Naive B cell (primary cell): ENCODE results near the gene CD40LG. TPM values are rescaled to one million over a fixed set of nuclear protein-coding genes. Genes with fewer than 3 reads are reported as not detected.

ENCODE experiments used
- ATAC-seq, 2 donors: fragments of 150-1000 bp; cut with Tn5 transposase; 2 replicates each; pipeline ENCODE4 v1.10.0; 2021; ENCODE audit warnings: low read depth in 2 of 2, mild to moderate bottlenecking in 2 of 2, moderate library complexity in 2 of 2
- DNase-seq: peaks from one replicate; pipeline ENCODE4 v3.0.0; 2022
- H3K27ac Mint-ChIP-seq, 6 donors: one replicate each; pipeline ENCODE4 v1.8.0; 2020 to 2022; ENCODE audit warnings: mild to moderate bottlenecking in 6 of 6, mixed read lengths in 6 of 6, moderate library complexity in 5 of 6, inconsistent platforms in 2 of 6
- H3K27me3 Mint-ChIP-seq, 3 donors: one replicate each; pipeline ENCODE4 v1.8.0; 2021 to 2022; ENCODE audit warnings: mixed read lengths in 3 of 3, mild to moderate bottlenecking in 1 of 3
- H3K36me3 Mint-ChIP-seq, 2 donors: one replicate each; pipeline ENCODE4 v1.8.0; 2020 to 2022; ENCODE audit warnings: mixed read lengths in 2 of 2, inconsistent platforms in 1 of 2, mild to moderate bottlenecking in 1 of 2
- H3K4me1 Mint-ChIP-seq, 3 donors: one replicate each; pipeline ENCODE4 v1.8.0; 2020 to 2022; ENCODE audit warnings: mixed read lengths in 3 of 3, inconsistent platforms in 1 of 3, mild to moderate bottlenecking in 1 of 3, moderate library complexity in 1 of 3
- H3K4me3 Mint-ChIP-seq, 8 donors: one replicate each; pipeline ENCODE4 v1.8.0; 2020 to 2022; ENCODE audit warnings: mild to moderate bottlenecking in 8 of 8, mixed read lengths in 8 of 8, moderate library complexity in 8 of 8, inconsistent platforms in 2 of 8
- H3K9me3 Mint-ChIP-seq, 7 donors: one replicate each; pipeline ENCODE4 v1.8.0; 2020 to 2022; ENCODE audit warnings: mixed read lengths in 7 of 7, mild to moderate bottlenecking in 5 of 7, inconsistent platforms in 2 of 7, moderate library complexity in 1 of 7
- polyA plus RNA-seq, 6 donors: library from polyadenylated mRNA; unstranded; fragments of 300-500 nt; fragmentation: Illumina TruSeq; gene quantifications; one replicate each; pipeline ENCODE4 v1.2.3, GENCODE V29; 2021; ENCODE audit warnings: low read depth in 6 of 6

CD40LG gene
- polyA plus RNA-seq, 6 donors from 2014 or later = 0.32 TPM; not detected in 5

DNA sequence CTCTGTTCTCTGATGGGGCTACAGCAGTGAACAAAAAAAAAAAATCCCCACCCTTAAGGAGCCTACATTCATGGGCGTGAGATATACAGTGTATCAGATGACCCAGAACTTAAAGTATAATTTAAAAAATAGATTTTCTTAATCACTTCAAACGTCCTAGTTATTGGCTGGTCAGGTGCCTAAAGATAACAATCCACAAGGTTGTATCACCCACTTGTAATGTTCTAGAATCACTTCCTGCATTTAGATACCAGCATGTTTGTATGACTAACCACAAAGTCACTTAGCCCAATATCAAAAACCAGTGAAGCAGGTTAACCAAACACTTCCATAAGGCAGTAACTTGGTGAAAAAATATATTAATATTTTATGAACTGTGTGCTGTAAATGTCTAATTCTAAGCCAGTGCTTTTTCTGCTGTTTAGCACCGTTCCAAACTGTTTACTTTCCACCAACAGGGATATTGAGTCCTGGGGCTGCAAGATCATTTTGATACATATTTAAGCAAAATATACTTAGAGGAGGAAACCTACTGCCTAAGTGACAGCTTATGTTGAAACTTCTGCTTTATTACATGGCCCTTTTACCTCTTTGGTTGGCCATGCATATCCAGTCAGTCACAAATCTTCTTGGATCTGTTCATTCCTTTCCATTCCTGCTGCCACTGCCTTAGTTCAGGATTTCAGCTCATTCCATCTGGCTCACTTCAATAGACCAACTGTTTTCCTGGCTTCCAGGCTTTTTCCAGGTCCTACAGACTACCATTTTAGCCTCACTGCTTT lies 43.3 kb downstream of the CD40LG start:
- DNase-seq = peak; percentile 47
- Mint-ChIP-seq H3K27me3 (no peaks in the 10 kb centered on the region), H3K36me3 (peaks cover 0 to 14% of the 10 kb centered on the region in 2 donors), H3K4me3 (no peak overlapping the region), H3K4me1 (peaks cover 14 to 19% (median 15%) of the 10 kb centered on the region in 3 donors), H3K9me3 (no peaks in the 10 kb centered on the region), H3K27ac (peak overlapping the region in 2 of 6 donors; percentile 58 to 66)
- ATAC-seq = peak; percentile 86 to 89

GRCh38 chrX:136692271-136692670 lies 44.3 kb downstream of the CD40LG start:
- no peak overlapping the region for H3K27ac Mint-ChIP-seq

DNA sequence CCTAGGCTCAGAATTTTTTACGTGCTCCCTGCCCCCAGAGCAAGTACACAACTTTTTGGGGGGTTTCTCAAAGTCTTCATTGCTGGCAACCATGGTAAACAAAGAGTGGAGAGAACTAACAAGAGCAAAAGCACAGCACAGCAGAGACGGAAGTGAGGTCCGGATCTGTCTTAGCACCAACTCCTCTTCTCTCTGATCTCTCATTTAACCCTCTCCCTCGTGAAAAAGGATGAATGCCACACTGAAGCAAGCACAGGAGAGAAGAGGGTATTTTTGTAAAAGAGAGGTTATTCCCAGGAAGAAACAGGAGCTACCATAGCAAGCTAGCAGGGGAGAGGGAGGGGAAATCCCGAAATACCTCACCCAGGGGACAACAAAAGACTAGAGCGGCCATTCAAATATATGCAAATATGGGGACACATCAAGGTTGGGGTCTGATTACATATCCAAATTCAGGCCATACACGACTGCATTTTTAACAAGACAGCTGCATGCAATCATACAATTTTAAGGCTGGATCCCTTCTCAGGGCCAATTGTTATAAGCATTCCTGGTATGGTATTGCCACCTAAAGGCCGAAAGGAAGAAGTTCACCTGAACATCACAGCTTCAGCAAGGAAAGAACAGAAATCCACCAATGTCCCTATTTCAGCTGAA lies 46.6 kb downstream of the CD40LG start:
- H3K4me1 Mint-ChIP-seq = peaks cover 14 to 19% (median 15%) of the 10 kb centered on the region in 3 donors
- H3K4me3 Mint-ChIP-seq = peak overlapping the region in 1 of 8 donors; percentile 33
- H3K9me3 Mint-ChIP-seq = peaks cover 0 to 9% (median 0%) of the 10 kb centered on the region in 7 donors
- ATAC-seq = peak; percentile 24 to 40
- H3K27ac Mint-ChIP-seq = no peak overlapping the region
- H3K36me3 Mint-ChIP-seq = peaks cover 8 to 15% of the 10 kb centered on the region in 2 donors
- peak; percentile 23 for DNase-seq
- no peaks in the 10 kb centered on the region for H3K27me3 Mint-ChIP-seq

More at GRCh38 chrX:136692271-136692670, 44.3 kb downstream of the CD40LG start:
- DNase-seq (no peak), ATAC-seq (no peak)
- H3K4me3 Mint-ChIP-seq = no peak overlapping the region
- no peaks in the 10 kb centered on the region for H3K27me3 Mint-ChIP-seq
- H3K4me1 Mint-ChIP-seq = peaks cover 14 to 19% (median 15%) of the 10 kb centered on the region in 3 donors
- H3K36me3 Mint-ChIP-seq = peaks cover 0 to 14% of the 10 kb centered on the region in 2 donors
- H3K9me3 Mint-ChIP-seq = no peaks in the 10 kb centered on the region

GRCh38 chrX:136697156-136697555 lies 49.2 kb downstream of the CD40LG start:
- H3K9me3 Mint-ChIP-seq = peaks cover 0 to 22% (median 15%) of the 10 kb centered on the region in 7 donors
- peaks cover 16 to 22% of the 10 kb centered on the region in 2 donors for H3K36me3 Mint-ChIP-seq
- no peaks in the 10 kb centered on the region for H3K27me3 Mint-ChIP-seq
- ATAC-seq (no peak), DNase-seq (no peak)
- H3K4me1 Mint-ChIP-seq = peaks cover 4 to 7% (median 5%) of the 10 kb centered on the region in 3 donors
- no peak overlapping the region for H3K4me3 Mint-ChIP-seq
- peak overlapping the region in 1 of 6 donors; percentile 16 for H3K27ac Mint-ChIP-seq

DNA sequence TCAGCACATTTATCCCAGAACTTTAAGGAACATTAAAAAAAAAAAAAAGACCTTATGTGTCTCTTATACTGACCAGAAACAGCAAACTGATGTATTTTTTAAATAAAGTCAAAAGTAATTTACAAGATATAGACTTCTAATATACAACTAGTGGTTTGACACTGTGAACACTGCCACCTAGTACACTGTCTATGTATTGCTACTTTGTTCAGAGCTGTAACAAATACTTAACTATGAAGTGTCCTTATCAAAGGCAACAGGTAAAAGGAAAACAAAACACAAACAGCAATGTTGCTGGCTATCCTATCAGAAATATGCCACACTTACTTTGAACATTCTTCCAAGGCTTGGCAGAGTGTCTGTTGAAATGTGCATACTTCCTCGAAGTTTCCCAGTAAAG lies 60.4 kb downstream of the CD40LG start:
- Mint-ChIP-seq H3K4me3 (no peak overlapping the region), H3K36me3 (peaks cover 8 to 9% of the 10 kb centered on the region in 2 donors), H3K9me3 (no peaks in the 10 kb centered on the region), H3K4me1 (peaks cover 10 to 22% (median 10%) of the 10 kb centered on the region in 3 donors), H3K27me3 (no peaks in the 10 kb centered on the region), H3K27ac (no peak overlapping the region)
- DNase-seq (no peak), ATAC-seq (peak in 1 of 2 donors; percentile 23)

Other genes starting within 250 kb of the CD40LG start
- gene BRS3, start 160.2 kb upstream of the CD40LG start, polyA plus RNA-seq = not detected
- 10 to 100 TPM; 32.3 to 46.3 (median 34.6) TPM for gene HTATSF1, start 150.6 kb upstream of the CD40LG start, polyA plus RNA-seq
- not detected for gene VGLL1, start 115.9 kb upstream of the CD40LG start, polyA plus RNA-seq
- 10 to 100 TPM; 43.9 to 57.0 (median 51.4) TPM for gene ARHGEF6, start 132.8 kb downstream of the CD40LG start, polyA plus RNA-seq
- gene RBMX, start 232.6 kb downstream of the CD40LG start, polyA plus RNA-seq = 100 to 1,000 TPM; 168 to 253 (median 209) TPM